22Rv1 (cell line): ENCODE results near the gene DDX31.

ENCODE experiments used
- H3K27ac ChIP-seq: fragments of 450-650 bp; 2 replicates; pipeline ENCODE4 v1.5.1; 2017
- CTCF ChIP-seq: fragments of 450-650 bp; IDR thresholded peaks from 2 replicates; pipeline ENCODE4 v1.5.1; 2017; ENCODE audit warnings: mild to moderate bottlenecking
- ZFX ChIP-seq: fragments of 450-650 bp; IDR thresholded peaks from 2 replicates; pipeline ENCODE4 v1.6.1; 2017; ENCODE audit warnings: antibody characterized with exemption, borderline replicate concordance

The DDX31 gene

GRCh38 chr9:132588098-132588497, 81.7 kb downstream of the DDX31 start:
- no peak overlapping the region for H3K27ac ChIP-seq
- TF ChIP-seq ZFX (no peak), CTCF (no peak)

- TF ChIP-seq ZFX (no peak), CTCF (no peak)
- H3K27ac ChIP-seq: no peak overlapping the region
Measured at GRCh38 chr9:132587592-132587955, 82.2 kb downstream of the DDX31 start.

GRCh38 chr9:132586830-132587591, 82.8 kb downstream of the DDX31 start:
- TF ChIP-seq CTCF (no peak), ZFX (no peak)
- H3K27ac ChIP-seq: no peak overlapping the region

GRCh38 chr9:132585954-132586829, 83.6 kb downstream of the DDX31 start:
- no peak for TF ChIP-seq ZFX
- TF ChIP-seq CTCF: no peak
- no peak overlapping the region for H3K27ac ChIP-seq

GRCh38 chr9:132584601-132585560, 84.9 kb downstream of the DDX31 start:
- H3K27ac ChIP-seq: no peak overlapping the region
- TF ChIP-seq CTCF (no peak), ZFX (no peak)

GRCh38 chr9:132583584-132584304, 86.0 kb downstream of the DDX31 start:
- no peak overlapping the region for H3K27ac ChIP-seq
- TF ChIP-seq ZFX: no peak
